ENCODE results near the gene UBALD1.

DNA sequence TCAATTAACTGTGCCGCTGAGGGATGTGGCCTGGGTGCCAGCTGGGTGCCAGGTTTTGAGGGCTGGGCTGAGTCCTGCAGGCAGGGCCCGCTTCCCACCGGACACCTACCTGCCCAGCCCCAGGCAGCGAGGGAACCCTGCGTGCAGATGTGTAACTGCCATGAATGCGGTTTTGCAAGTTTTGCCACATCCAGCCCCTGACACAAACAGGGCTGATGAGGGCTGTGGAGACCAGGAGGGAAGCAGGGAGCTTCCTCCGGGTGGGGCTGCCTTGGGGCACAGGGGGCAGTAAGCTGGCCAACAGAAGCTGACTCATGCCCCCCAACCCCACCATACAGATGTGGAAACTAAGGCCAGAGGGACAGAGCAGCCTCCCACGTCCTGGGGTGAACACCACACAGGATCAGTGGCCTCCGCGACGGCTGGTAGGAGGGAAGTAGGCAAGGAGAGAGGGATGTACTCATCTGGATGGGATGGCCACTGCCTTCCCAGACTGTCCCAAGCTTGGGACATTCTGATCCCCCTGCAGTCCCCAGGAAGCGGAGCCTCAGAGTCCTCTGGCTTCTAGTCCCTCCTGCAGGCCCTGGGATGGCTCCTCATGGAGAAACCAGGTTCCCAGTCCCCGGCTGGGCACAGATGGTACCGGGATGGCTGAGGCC, 1.6 kb downstream of the UBALD1 start:
- TF ChIP-seq, protein P1, sequence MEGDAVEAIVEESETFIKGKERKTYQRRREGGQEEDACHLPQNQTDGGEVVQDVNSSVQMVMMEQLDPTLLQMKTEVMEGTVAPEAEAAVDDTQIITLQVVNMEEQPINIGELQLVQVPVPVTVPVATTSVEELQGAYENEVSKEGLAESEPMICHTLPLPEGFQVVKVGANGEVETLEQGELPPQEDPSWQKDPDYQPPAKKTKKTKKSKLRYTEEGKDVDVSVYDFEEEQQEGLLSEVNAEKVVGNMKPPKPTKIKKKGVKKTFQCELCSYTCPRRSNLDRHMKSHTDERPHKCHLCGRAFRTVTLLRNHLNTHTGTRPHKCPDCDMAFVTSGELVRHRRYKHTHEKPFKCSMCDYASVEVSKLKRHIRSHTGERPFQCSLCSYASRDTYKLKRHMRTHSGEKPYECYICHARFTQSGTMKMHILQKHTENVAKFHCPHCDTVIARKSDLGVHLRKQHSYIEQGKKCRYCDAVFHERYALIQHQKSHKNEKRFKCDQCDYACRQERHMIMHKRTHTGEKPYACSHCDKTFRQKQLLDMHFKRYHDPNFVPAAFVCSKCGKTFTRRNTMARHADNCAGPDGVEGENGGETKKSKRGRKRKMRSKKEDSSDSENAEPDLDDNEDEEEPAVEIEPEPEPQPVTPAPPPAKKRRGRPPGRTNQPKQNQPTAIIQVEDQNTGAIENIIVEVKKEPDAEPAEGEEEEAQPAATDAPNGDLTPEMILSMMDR (IDR thresholded peaks at IDR 0.05) = no peak
- TF ChIP-seq POLR2A (IDR thresholded peaks at IDR 0.05) = no peak
